ENCODE data around the gene ALCAM.

ALCAM gene

GRCh38 chr3:105496343-105496742, 129.6 kb downstream of the ALCAM start:
- no peak overlapping the region for H3K4me3 ChIP-seq (ENCODE audit: low read depth, low read length)
- no peak for TF ChIP-seq CTCF (IDR thresholded peaks at IDR 0.05; ENCODE audit: insufficient read depth, low read depth, low read length, missing control alignments)
- no peak for DNase-seq (ENCODE audit: low read depth)

DNA sequence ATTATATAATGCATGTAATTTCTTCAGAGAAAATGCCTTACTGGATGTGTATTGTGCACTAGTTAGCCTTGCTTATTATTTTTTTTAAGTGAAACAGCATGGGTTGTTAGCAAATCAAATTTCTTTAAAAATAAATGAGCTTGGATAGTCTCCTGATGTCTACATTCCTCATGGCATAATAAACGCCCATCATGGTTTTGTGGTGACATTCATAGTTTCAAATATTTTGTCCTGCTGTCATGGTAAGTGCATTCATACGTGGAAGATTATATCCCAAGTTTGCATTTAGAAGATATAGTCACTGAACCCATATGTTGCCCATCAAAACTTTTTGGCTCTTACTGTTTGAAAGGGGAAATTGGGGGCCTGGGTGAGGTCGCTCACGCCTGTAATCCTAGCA, 130.7 kb downstream of the ALCAM start:
- TF ChIP-seq CTCF (IDR thresholded peaks at IDR 0.05; ENCODE audit: insufficient read depth, low read depth, low read length, missing control alignments), result no peak
- H3K4me3 ChIP-seq (ENCODE audit: low read depth, low read length), result no peak overlapping the region
- DNase-seq (ENCODE audit: low read depth), result no peak

GRCh38 chr3:105499961-105500360, 133.3 kb downstream of the ALCAM start:
- DNase-seq (ENCODE audit: low read depth), result no peak
- no peak overlapping the region for H3K4me3 ChIP-seq (ENCODE audit: low read depth, low read length)
- TF ChIP-seq CTCF (IDR thresholded peaks at IDR 0.05; ENCODE audit: insufficient read depth, low read depth, low read length, missing control alignments), result no peak

DNA sequence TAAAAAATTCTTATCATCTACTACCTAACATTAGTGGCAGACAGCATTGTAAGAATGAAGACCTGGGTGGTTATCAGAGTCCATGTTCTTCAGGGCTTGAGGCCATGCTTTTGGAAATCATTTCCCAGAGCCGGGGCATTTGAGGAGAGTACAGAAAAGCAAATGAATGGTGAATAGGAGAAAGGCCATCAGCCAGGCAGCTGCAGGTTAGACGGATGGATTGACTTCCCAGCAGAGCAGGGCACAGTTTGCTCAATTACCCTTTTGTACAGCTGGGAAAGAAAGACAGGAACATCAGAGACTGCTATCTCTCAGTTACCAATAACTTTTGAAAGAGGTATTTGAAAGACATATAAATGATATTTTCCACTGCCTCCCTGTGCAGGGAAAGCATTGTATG, 135.6 kb downstream of the ALCAM start:
- DNase-seq (ENCODE audit: low read depth), result no peak
- H3K4me3 ChIP-seq (ENCODE audit: low read depth, low read length), result no peak overlapping the region
- no peak for TF ChIP-seq CTCF (IDR thresholded peaks at IDR 0.05; ENCODE audit: insufficient read depth, low read depth, low read length, missing control alignments)

GRCh38 chr3:105503191-105503593, 136.5 kb downstream of the ALCAM start:
- no peak for TF ChIP-seq CTCF (IDR thresholded peaks at IDR 0.05; ENCODE audit: insufficient read depth, low read depth, low read length, missing control alignments)
- no peak for DNase-seq (ENCODE audit: low read depth)

GRCh38 chr3:105504440-105504951, 137.8 kb downstream of the ALCAM start:
- no peak overlapping the region for H3K4me3 ChIP-seq (ENCODE audit: low read depth, low read length)

More at GRCh38 chr3:105503191-105503593, 136.5 kb downstream of the ALCAM start:
- H3K4me3 ChIP-seq (ENCODE audit: low read depth, low read length), result no peak overlapping the region

More at GRCh38 chr3:105504440-105504951, 137.8 kb downstream of the ALCAM start:
- TF ChIP-seq CTCF (IDR thresholded peaks at IDR 0.05; ENCODE audit: insufficient read depth, low read depth, low read length, missing control alignments), result no peak
- DNase-seq (ENCODE audit: low read depth), result no peak
